SK-N-MC (cell line): Measurements from ENCODE around the gene SLC43A2.

ENCODE experiments used
- EZH2 ChIP-seq: fragments of 200-600 bp; sonication (generic); IDR thresholded peaks from one replicate; pipeline ENCODE4 v1.6.1; 2017; ENCODE audit warnings: antibody characterized with exemption
- FOXP2 ChIP-seq: optimal IDR thresholded peaks from 2 replicates; pipeline ENCODE3; 2011; ENCODE audit warnings: mild to moderate bottlenecking, moderate library complexity; ENCODE audit not compliant: insufficient read depth; ENCODE audit errors: extremely low read length, control extremely low read depth
- POLR2AphosphoS5 ChIP-seq: IDR thresholded peaks from 2 replicates; pipeline ENCODE4 v1.6.1; 2012; ENCODE audit warnings: mild to moderate bottlenecking, low read depth, low read length, borderline replicate concordance

GRCh38 chr17:1611715-1612114 lies 16.9 kb downstream of the SLC43A2 start:
- TF ChIP-seq EZH2 (no peak), POLR2AphosphoS5 (no peak), FOXP2 (no peak)
